ENCODE data around the gene KCTD18. TPM values are rescaled to one million over a fixed set of nuclear protein-coding genes. Genes with fewer than 3 reads are reported as not detected.

KCTD18 gene
- total RNA-seq, 1 donor from 2014 or later: 28.2 TPM

- no peak for FAIRE-seq
- H3K4me3 ChIP-seq (ENCODE audit: low read depth, low read length): no peak overlapping the region
- no peak for TF ChIP-seq CTCF (IDR thresholded peaks at IDR 0.05; ENCODE audit: insufficient read depth, low read length, severe bottlenecking)
- no peaks in the 10 kb centered on the region for H3K36me3 ChIP-seq (ENCODE audit: control insufficient read depth, insufficient read depth, low read length)
- DNase-seq (ENCODE audit: low read depth): no peak
- H3K27me3 ChIP-seq (ENCODE audit: control insufficient read depth, insufficient read depth, low read length): no peaks in the 10 kb centered on the region
Measured at GRCh38 chr2:200528228-200528627, 18.4 kb upstream of the KCTD18 start.

DNA sequence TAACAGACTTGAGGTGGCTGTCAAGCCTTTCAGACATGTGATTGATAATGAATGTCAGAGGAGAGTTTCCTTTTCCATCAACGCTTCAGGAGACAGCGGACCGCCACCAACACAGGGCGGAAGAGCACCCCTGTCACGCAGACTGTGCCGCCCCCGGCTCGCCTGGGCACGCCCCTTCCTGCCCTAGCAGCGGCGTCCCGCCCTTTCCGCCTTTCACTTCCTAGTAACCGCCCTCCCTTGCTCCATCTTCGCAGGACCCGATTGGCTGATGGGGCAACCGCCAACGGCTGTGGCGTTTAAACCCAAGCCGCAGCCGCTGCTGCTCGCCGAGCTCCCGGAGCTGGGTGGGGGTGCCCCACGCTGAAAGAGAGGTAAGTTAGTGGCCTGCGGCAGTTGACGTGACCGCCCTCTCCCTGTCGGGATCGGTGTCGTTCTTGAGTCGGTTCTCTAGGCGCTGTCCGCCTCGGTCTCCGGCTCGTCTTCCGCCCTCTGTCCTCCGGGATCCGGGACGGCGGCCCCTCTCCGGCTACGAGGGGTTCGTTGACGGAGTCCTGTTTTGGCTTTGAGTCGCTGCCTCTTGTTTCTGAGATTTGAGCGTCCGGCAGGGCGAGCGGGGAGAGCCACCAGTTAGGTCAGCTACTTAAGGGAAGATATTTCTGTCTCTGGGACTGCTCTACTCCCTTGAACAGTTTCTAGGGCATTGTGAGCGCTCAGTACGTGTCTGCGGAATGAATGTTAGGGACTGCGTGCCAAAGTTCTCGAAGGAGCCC is 16.2 kb upstream of the KCTD18 start, which contains the start of gene SGO2:
Gene SGO2 (plus strand): TSS at position 326 of the 770 bp plus-strand sequence. CDS start 6,769 bp downstream, outside the sequence.
- TF ChIP-seq CTCF (IDR thresholded peaks at IDR 0.05; ENCODE audit: insufficient read depth, low read length, severe bottlenecking): peak; percentile 14
- FAIRE-seq: no peak
- no peaks in the 10 kb centered on the region for H3K27me3 ChIP-seq (ENCODE audit: control insufficient read depth, insufficient read depth, low read length)
- DNase-seq (ENCODE audit: low read depth): peak; percentile 92
- no peaks in the 10 kb centered on the region for H3K36me3 ChIP-seq (ENCODE audit: control insufficient read depth, insufficient read depth, low read length)
- peak within 1 kb of the TSS; percentile 64 for H3K4me3 ChIP-seq (ENCODE audit: low read depth, low read length)

GRCh38 chr2:200525551-200525881 is 15.6 kb upstream of the KCTD18 start:
- TF ChIP-seq CTCF (IDR thresholded peaks at IDR 0.05; ENCODE audit: insufficient read depth, low read length, severe bottlenecking): no peak
- no peak for FAIRE-seq
- DNase-seq (ENCODE audit: low read depth): no peak
- H3K4me3 ChIP-seq (ENCODE audit: low read depth, low read length): peak overlapping the region; percentile 64
- H3K27me3 ChIP-seq (ENCODE audit: control insufficient read depth, insufficient read depth, low read length): no peaks in the 10 kb centered on the region
- no peaks in the 10 kb centered on the region for H3K36me3 ChIP-seq (ENCODE audit: control insufficient read depth, insufficient read depth, low read length)

DNA sequence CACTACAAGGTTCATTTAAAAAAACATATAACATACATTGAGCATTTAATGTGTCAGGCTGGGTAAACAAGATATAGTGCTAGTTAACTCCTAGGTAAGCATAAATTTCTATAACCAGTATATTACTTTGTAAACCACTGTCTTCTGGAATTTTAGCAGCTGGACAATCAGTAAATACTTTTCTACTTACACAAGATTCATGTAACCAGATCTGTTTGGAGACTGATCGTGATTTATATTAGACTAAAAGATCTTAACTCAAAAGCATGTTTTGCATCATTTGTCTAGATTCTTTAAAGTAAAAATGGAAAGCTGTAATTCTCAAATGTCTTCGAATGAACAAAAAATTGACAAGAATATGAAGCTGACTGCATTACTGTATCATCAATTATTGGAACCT is 15.2 kb upstream of the KCTD18 start:
- no peak for TF ChIP-seq CTCF (IDR thresholded peaks at IDR 0.05; ENCODE audit: insufficient read depth, low read length, severe bottlenecking)
- DNase-seq (ENCODE audit: low read depth) (no peak), FAIRE-seq (no peak)
- no peaks in the 10 kb centered on the region for H3K36me3 ChIP-seq (ENCODE audit: control insufficient read depth, insufficient read depth, low read length)
- no peak overlapping the region for H3K4me3 ChIP-seq (ENCODE audit: low read depth, low read length)
- no peaks in the 10 kb centered on the region for H3K27me3 ChIP-seq (ENCODE audit: control insufficient read depth, insufficient read depth, low read length)

DNA sequence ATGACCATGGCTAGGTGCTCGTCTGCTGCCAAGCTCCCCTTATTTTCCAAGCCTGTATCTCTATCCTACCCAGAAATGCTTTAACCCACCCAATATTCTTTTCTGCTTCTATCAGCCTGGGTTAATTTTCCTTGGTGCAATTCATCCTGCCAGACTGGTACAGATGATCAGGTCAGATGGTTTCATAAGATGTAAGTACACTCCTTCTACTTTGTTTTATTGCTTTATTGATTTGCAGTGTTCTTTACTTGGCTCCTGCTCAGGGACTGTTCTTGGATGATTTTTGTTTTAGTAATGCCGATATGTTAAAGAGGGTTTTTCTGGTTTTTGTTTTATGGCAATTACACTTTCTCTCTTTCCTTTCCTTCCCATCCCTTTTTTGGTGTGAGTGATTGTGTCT is 13.7 kb upstream of the KCTD18 start:
- Histone ChIP-seq H3K4me3 (ENCODE audit: low read depth, low read length) (no peak overlapping the region), H3K36me3 (ENCODE audit: control insufficient read depth, insufficient read depth, low read length) (no peaks in the 10 kb centered on the region), H3K27me3 (ENCODE audit: control insufficient read depth, insufficient read depth, low read length) (no peaks in the 10 kb centered on the region)
- TF ChIP-seq CTCF (IDR thresholded peaks at IDR 0.05; ENCODE audit: insufficient read depth, low read length, severe bottlenecking): no peak
- FAIRE-seq (no peak), DNase-seq (ENCODE audit: low read depth) (no peak)

- Histone ChIP-seq H3K36me3 (ENCODE audit: control insufficient read depth, insufficient read depth, low read length) (no peaks in the 10 kb centered on the region), H3K4me3 (ENCODE audit: low read depth, low read length) (no peak overlapping the region), H3K27me3 (ENCODE audit: control insufficient read depth, insufficient read depth, low read length) (no peaks in the 10 kb centered on the region)
- no peak for TF ChIP-seq CTCF (IDR thresholded peaks at IDR 0.05; ENCODE audit: insufficient read depth, low read length, severe bottlenecking)
- no peak for FAIRE-seq
- peak; percentile 75 for DNase-seq (ENCODE audit: low read depth)
Measured at GRCh38 chr2:200523158-200523557, 13.3 kb upstream of the KCTD18 start.
